MM.1S (cell line): ENCODE results near the gene RPS19BP1.
A peak's percentile ranks its signal among the peaks of the same experiment; 100 is the strongest.

Experiments used
- DNase-seq: peaks from one replicate; pipeline ENCODE4 v3.0.0-alpha.2; 2015
- H2AFZ ChIP-seq: fragments of 300-600 bp; sonication (generic); 2 replicates; pipeline ENCODE4 v1.6.0; 2016; ENCODE audit warnings: antibody characterized with exemption, low read length
- H3F3A ChIP-seq: fragments of 300-600 bp; sonication (generic); 2 replicates; pipeline ENCODE4 v1.6.1; 2016; ENCODE audit warnings: mild to moderate bottlenecking, antibody characterized with exemption, low read length, moderate library complexity, mixed read lengths; ENCODE audit not compliant: insufficient read depth
- H3K27ac ChIP-seq: fragments of 300-600 bp; sonication (generic); 2 replicates; pipeline ENCODE4 v1.5.1; 2016; ENCODE audit warnings: mild to moderate bottlenecking, low read length
- H3K27me3 ChIP-seq: fragments of 300-600 bp; sonication (generic); replicated peaks from 2 replicates; pipeline ENCODE4 v1.6.0; 2016; ENCODE audit warnings: low read length; ENCODE audit not compliant: insufficient read depth
- H3K36me3 ChIP-seq: fragments of 300-600 bp; sonication (generic); replicated peaks from 2 replicates; pipeline ENCODE4 v1.6.1; 2016; ENCODE audit warnings: mild to moderate bottlenecking, low read length, mixed read lengths; ENCODE audit not compliant: insufficient read depth
- H3K4me1 ChIP-seq: fragments of 300-600 bp; sonication (generic); 2 replicates; pipeline ENCODE4 v1.6.1; 2016; ENCODE audit warnings: low read length, mixed read lengths
- H3K4me2 ChIP-seq: fragments of 300-600 bp; sonication (generic); 2 replicates; pipeline ENCODE4 v1.6.0; 2016; ENCODE audit warnings: low read depth, low read length
- H3K4me3 ChIP-seq: fragments of 300-600 bp; sonication (generic); 2 replicates; pipeline ENCODE4 v1.5.1; 2016; ENCODE audit warnings: low read length, mixed read lengths
- H3K79me2 ChIP-seq: fragments of 300-600 bp; sonication (generic); 2 replicates; pipeline ENCODE4 v1.6.1; 2016; ENCODE audit warnings: mixed run types, low read length, mixed read lengths
- H3K9ac ChIP-seq: fragments of 300-600 bp; sonication (generic); 2 replicates; pipeline ENCODE4 v1.6.1; 2016; ENCODE audit warnings: low read length, mixed read lengths
- H3K9me2 ChIP-seq: fragments of 300-600 bp; sonication (generic); replicated peaks from 2 replicates; pipeline ENCODE4 v1.6.1; 2016; ENCODE audit warnings: mild to moderate bottlenecking, low read length, mixed read lengths; ENCODE audit not compliant: insufficient read depth
- H3K9me3 ChIP-seq: fragments of 300-600 bp; sonication (generic); replicated peaks from 2 replicates; pipeline ENCODE4 v1.6.1; 2016; ENCODE audit warnings: mild to moderate bottlenecking, low read length, mixed read lengths; ENCODE audit not compliant: insufficient read depth
- H4K20me1 ChIP-seq: fragments of 300-600 bp; sonication (generic); 2 replicates; pipeline ENCODE4 v1.6.1; 2016; ENCODE audit warnings: mild to moderate bottlenecking, low read length, moderate library complexity, mixed read lengths; ENCODE audit not compliant: insufficient read depth
- CTCF ChIP-seq: fragments of 300-600 bp; sonication (generic); IDR thresholded peaks from 2 replicates; pipeline ENCODE4 v1.5.1; 2016; ENCODE audit warnings: antibody characterized with exemption, low read length, mixed read lengths
- EZH2 ChIP-seq: fragments of 300-600 bp; sonication (generic); optimal IDR thresholded peaks from 2 replicates; pipeline ENCODE3; 2017; ENCODE audit warnings: low read depth, mild to moderate bottlenecking, antibody characterized with exemption, low read length, mixed read lengths
- EZH2phosphoT487 ChIP-seq: fragments of 300-600 bp; sonication (generic); IDR thresholded peaks from 2 replicates; pipeline ENCODE4 v1.6.1; 2018; ENCODE audit warnings: antibody characterized with exemption, low read length

RPS19BP1 gene

GRCh38 chr22:39567135-39567946 lies 34.8 kb upstream of the RPS19BP1 start:
- H3K9me3 ChIP-seq, result no peaks in the 10 kb centered on the region
- no peaks in the 10 kb centered on the region for H3K9me2 ChIP-seq
- no peaks in the 10 kb centered on the region for H3K79me2 ChIP-seq
- H3K9ac ChIP-seq, result no peak overlapping the region; the same call in 1 of the 2 replicates
- peak; percentile 88 for DNase-seq
- H3K27me3 ChIP-seq, result 0 out of 2 replicates have a peak, but pooled peaks cover under 1% of the 10 kb centered on the region
- peak overlapping the region; percentile 49; the same call in 1 of the 2 replicates for H3K27ac ChIP-seq
- peaks cover 13% of the 10 kb centered on the region for H3K4me1 ChIP-seq
- H3F3A ChIP-seq, result no peaks in the 10 kb centered on the region
- peak overlapping the region; percentile 61 for H3K4me2 ChIP-seq
- H3K4me3 ChIP-seq, result no peak overlapping the region; the same call in 1 of the 2 replicates
- no peak for TF ChIP-seq EZH2phosphoT487
- TF ChIP-seq EZH2, result no peak
- peak overlapping the region; percentile 51 for H2AFZ ChIP-seq
- no peaks in the 10 kb centered on the region for H3K36me3 ChIP-seq
- no peaks in the 10 kb centered on the region for H4K20me1 ChIP-seq

- DNase-seq, result no peak
- no peaks in the 10 kb centered on the region for H3F3A ChIP-seq
- no peak overlapping the region for H3K4me2 ChIP-seq
- H3K9me3 ChIP-seq, result no peaks in the 10 kb centered on the region
- no peak overlapping the region for H3K27ac ChIP-seq
- no peaks in the 10 kb centered on the region for H4K20me1 ChIP-seq
- no peak overlapping the region for H3K9ac ChIP-seq
- H3K27me3 ChIP-seq, result peaks cover 19% of the 10 kb centered on the region; the same call in 1 of the 2 replicates
- H3K79me2 ChIP-seq, result no peaks in the 10 kb centered on the region
- H3K9me2 ChIP-seq, result no peaks in the 10 kb centered on the region
- no peak overlapping the region for H2AFZ ChIP-seq
- H3K4me1 ChIP-seq, result peaks cover 13% of the 10 kb centered on the region
- no peaks in the 10 kb centered on the region for H3K36me3 ChIP-seq
- TF ChIP-seq EZH2phosphoT487 (no peak), EZH2 (no peak), CTCF (no peak)
- H3K4me3 ChIP-seq, result no peak overlapping the region
Measured at GRCh38 chr22:39565414-39565944, 32.9 kb upstream of the RPS19BP1 start.

- H3K4me2 ChIP-seq, result no peak overlapping the region
- no peaks in the 10 kb centered on the region for H3F3A ChIP-seq
- H3K27me3 ChIP-seq, result peaks cover 30% of the 10 kb centered on the region
- no peak overlapping the region for H3K27ac ChIP-seq
- TF ChIP-seq CTCF (no peak), EZH2phosphoT487 (no peak), EZH2 (no peak)
- no peaks in the 10 kb centered on the region for H3K9me2 ChIP-seq
- no peaks in the 10 kb centered on the region for H3K36me3 ChIP-seq
- H4K20me1 ChIP-seq, result no peaks in the 10 kb centered on the region
- H3K9ac ChIP-seq, result no peak overlapping the region
- no peaks in the 10 kb centered on the region for H3K79me2 ChIP-seq
- no peak overlapping the region for H2AFZ ChIP-seq
- no peak for DNase-seq
- H3K4me1 ChIP-seq, result peaks cover 13% of the 10 kb centered on the region
- no peaks in the 10 kb centered on the region for H3K9me3 ChIP-seq
- H3K4me3 ChIP-seq, result no peak overlapping the region
Measured at GRCh38 chr22:39563571-39564428, 31.3 kb upstream of the RPS19BP1 start.
